Erythroblast (primary cell): ENCODE data around the gene ZNF689.

Source experiments
- GATA1 ChIP-seq: IDR thresholded peaks from 2 replicates; pipeline ENCODE4 v1.6.1; 2011; ENCODE audit warnings: low read depth, mild to moderate bottlenecking, control low read depth, low read length, moderate library complexity
- POLR2A ChIP-seq: IDR thresholded peaks from 2 replicates; pipeline ENCODE4 v1.6.1; 2011; ENCODE audit warnings: mild to moderate bottlenecking, low read length

- TF ChIP-seq GATA1 (no peak), POLR2A (no peak)
Measured at GRCh38 chr16:30628628-30629540, 18.7 kb upstream of the ZNF689 start.
